Suprapubic skin (tissue), 4 donors: ENCODE results near the gene IKZF1. TPM values are rescaled to one million over a fixed set of nuclear protein-coding genes. Genes with fewer than 3 reads are reported as not detected.

Experiments
- DNase-seq, 2 donors: peaks; one replicate each; pipeline ENCODE4 v3.0.0-alpha.2; 2019; ENCODE audit warnings: low spot score in 2 of 2
- H3K27ac ChIP-seq: fragments of 200-600 bp; sonication (generic); one replicate; pipeline ENCODE4 v1.5.1; 2019
- H3K27me3 ChIP-seq: fragments of 200-600 bp; sonication (generic); one replicate; pipeline ENCODE4 v1.5.1; 2019
- H3K36me3 ChIP-seq: fragments of 200-600 bp; sonication (generic); one replicate; pipeline ENCODE4 v1.5.1; 2019
- H3K4me1 ChIP-seq: fragments of 200-600 bp; sonication (generic); one replicate; pipeline ENCODE4 v1.5.1; 2019
- H3K4me3 ChIP-seq: fragments of 200-600 bp; sonication (generic); one replicate; pipeline ENCODE4 v1.5.1; 2019; ENCODE audit warnings: mild to moderate bottlenecking
- H3K9me3 ChIP-seq: fragments of 200-600 bp; sonication (generic); one replicate; pipeline ENCODE4 v1.5.1; 2019
- EP300 ChIP-seq: sonication (generic); formaldehyde crosslinking; IDR thresholded peaks from one replicate; pipeline ENCODE4 v1.6.1; 2017; ENCODE audit warnings: antibody characterized with exemption
- POLR2A ChIP-seq, 2 donors: fragments of 450-650 bp; IDR thresholded peaks; one replicate each; pipeline ENCODE4 v1.6.1; 2017; ENCODE audit warnings: antibody characterized with exemption in 2 of 2, mild to moderate bottlenecking in 2 of 2, moderate library complexity in 2 of 2
- POLR2AphosphoS5 ChIP-seq, 3 donors: sonication (generic); formaldehyde crosslinking; IDR thresholded peaks; one replicate each; pipeline ENCODE4 v1.6.1; 2017; ENCODE audit warnings: antibody characterized with exemption in 3 of 3
- WGBS: methylation state at CpG from one replicate; pipeline ENCODE4 v1.1.5; 2018; 5-methylcytosine and 5-hydroxymethylcytosine counted together
- total RNA-seq, 4 donors: library from RNA; depleted of rRNA; stranded (reverse); fragments of >200 nt; gene quantifications; one replicate each; pipeline ENCODE4 v1.1.0, GENCODE V29; 2016
- TF ChIP-seq, protein P1 (sequence below), 2 donors: fragments of 200-600 bp in 1 of 2; fragments of 450-650 bp in 1 of 2; sonication (generic) in 1 of 2; IDR thresholded peaks; one replicate each; pipeline ENCODE4 v1.5.1; 2016 to 2019; ENCODE audit warnings: antibody characterized with exemption in 2 of 2, mild to moderate bottlenecking in 1 of 2, moderate library complexity in 1 of 2

The IKZF1 gene
- total RNA-seq, 4 donors from 2014 or later: 3.2 to 17.5 (median 6.2) TPM

DNA sequence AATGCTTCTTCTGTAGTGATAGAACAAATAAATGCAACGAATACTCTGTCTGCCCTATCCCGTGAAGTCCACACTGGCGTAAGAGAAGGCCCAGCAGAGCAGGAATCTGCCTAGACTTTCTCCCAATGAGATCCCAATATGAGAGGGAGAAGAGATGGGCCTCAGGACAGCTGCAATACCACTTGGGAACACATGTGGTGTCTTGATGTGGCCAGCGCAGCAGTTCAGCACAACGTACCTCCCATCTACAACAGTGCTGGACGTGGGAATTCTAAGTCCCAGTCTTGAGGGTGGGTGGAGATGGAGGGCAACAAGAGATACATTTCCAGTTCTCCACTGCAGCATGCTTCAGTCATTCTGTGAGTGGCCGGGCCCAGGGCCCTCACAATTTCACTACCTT is 99.9 kb downstream of the IKZF1 start:
- Histone ChIP-seq H3K36me3 (no peaks in the 10 kb centered on the region), H3K9me3 (no peaks in the 10 kb centered on the region), H3K4me1 (no peaks in the 10 kb centered on the region), H3K27me3 (peaks cover 38% of the 10 kb centered on the region), H3K27ac (no peak overlapping the region), H3K4me3 (no peak overlapping the region)
- TF ChIP-seq EP300 (no peak), POLR2A (IDR thresholded peaks at IDR 0.05) (no peak), POLR2AphosphoS5 (IDR thresholded peaks at IDR 0.05) (no peak)
- TF ChIP-seq, protein P1, sequence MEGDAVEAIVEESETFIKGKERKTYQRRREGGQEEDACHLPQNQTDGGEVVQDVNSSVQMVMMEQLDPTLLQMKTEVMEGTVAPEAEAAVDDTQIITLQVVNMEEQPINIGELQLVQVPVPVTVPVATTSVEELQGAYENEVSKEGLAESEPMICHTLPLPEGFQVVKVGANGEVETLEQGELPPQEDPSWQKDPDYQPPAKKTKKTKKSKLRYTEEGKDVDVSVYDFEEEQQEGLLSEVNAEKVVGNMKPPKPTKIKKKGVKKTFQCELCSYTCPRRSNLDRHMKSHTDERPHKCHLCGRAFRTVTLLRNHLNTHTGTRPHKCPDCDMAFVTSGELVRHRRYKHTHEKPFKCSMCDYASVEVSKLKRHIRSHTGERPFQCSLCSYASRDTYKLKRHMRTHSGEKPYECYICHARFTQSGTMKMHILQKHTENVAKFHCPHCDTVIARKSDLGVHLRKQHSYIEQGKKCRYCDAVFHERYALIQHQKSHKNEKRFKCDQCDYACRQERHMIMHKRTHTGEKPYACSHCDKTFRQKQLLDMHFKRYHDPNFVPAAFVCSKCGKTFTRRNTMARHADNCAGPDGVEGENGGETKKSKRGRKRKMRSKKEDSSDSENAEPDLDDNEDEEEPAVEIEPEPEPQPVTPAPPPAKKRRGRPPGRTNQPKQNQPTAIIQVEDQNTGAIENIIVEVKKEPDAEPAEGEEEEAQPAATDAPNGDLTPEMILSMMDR (IDR thresholded peaks at IDR 0.05): no peak
- 79% methylated on average over 7 of the region's 7 CpGs for WGBS
- DNase-seq: no peak

DNA sequence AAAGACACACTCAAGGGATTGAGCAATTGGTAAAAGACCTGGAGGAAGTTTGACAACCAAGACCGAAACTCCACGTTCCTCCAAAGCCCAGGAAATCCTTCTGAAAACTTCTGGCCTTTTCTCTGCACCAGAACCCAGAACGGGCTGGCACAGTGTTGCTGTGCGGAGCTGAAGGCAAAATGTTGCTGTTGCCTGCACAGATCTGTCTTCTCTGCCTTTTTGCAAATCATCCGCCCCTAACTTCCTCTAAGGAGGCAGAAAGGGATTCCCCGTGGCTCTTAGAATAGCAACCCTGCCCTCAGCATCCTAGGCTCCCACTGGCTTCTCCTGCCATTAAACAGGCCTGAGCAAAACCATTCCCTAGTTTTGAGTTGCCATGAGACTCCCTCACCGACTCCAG is 100.7 kb downstream of the IKZF1 start:
- H3K27ac ChIP-seq: no peak overlapping the region
- no peak for DNase-seq
- 75% methylated on average over 7 of the region's 7 CpGs for WGBS
- H3K4me3 ChIP-seq: no peak overlapping the region
- peaks cover 31% of the 10 kb centered on the region for H3K27me3 ChIP-seq
- no peaks in the 10 kb centered on the region for H3K9me3 ChIP-seq
- H3K36me3 ChIP-seq: no peaks in the 10 kb centered on the region
- H3K4me1 ChIP-seq: no peaks in the 10 kb centered on the region
- TF ChIP-seq POLR2AphosphoS5 (IDR thresholded peaks at IDR 0.05) (no peak), POLR2A (IDR thresholded peaks at IDR 0.05) (no peak), EP300 (no peak)
- TF ChIP-seq, protein P1 (IDR thresholded peaks at IDR 0.05): no peak

DNA sequence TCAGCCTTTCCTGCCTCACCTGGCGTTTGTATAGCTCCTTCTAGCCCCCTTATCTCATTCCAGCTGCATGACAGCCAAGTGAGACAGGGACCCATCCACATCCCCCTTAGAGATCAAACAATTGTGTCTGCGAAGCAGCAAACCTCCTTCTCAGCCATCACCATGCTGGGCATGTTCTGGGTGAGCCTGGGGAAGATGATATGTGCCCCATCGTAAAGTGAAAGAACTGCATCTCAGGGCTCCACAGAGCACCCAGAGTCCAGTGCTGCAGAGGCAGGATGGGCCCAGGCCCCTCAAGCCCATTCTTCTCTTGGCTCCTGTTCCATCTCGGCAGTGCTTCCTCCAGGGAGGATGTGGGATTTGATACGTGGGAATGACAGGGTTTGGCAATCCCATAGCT is 102.4 kb downstream of the IKZF1 start:
- 50% methylated on average over 4 of the region's 5 CpGs for WGBS
- Histone ChIP-seq H3K9me3 (no peaks in the 10 kb centered on the region), H3K4me3 (no peak overlapping the region), H3K27me3 (peaks cover 15% of the 10 kb centered on the region), H3K4me1 (no peaks in the 10 kb centered on the region), H3K27ac (no peak overlapping the region), H3K36me3 (no peaks in the 10 kb centered on the region)
- TF ChIP-seq EP300: no peak
- TF ChIP-seq POLR2A (IDR thresholded peaks at IDR 0.05): no peak
- no peak for TF ChIP-seq POLR2AphosphoS5 (IDR thresholded peaks at IDR 0.05)
- TF ChIP-seq, protein P1 (IDR thresholded peaks at IDR 0.05): no peak
- no peak for DNase-seq

DNA sequence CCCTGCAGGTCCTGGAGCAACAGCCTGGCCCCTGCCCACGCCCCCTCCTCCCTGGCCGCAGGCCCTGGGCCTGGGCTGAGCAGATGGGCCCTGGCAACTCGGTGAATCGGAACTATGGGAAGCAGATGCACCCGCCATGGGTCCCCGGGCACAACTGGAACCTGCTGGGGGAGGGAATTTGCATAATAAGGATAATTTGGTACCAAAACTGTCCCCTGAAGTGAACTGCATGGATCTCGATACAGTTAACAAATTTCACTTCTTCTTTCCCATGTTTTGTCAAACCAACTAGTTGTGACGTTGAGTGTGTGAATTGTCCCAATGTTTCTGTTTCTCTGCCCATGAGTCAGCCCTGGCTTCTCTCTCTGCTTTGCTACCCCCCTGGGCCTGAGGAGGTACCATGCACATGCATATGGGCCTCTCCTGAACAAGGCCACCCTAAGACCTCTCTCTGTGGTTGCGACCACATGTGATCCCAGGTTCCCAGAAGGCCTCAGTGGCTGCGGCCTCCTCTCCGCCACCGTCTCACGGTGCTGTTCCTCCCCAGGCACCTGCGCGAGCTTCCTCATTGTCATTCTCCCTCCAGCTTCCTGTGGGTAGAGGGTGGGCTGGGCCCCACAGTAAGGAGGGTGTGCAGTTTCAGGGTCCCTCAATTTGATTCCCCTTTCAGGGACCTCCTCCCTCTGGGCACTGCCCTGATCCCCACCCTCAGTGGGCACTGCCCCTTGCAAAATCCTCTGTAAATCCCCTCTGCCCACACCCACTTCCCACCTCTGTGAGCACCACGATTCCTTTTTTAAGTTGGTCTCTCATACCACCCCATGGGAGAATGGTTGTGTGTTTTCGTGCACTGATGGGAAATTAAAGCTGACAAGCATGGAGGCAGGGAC is 105.6 kb downstream of the IKZF1 start:
- Histone ChIP-seq H3K36me3 (no peaks in the 10 kb centered on the region), H3K27ac (no peak overlapping the region), H3K27me3 (peaks cover 4% of the 10 kb centered on the region), H3K4me1 (no peaks in the 10 kb centered on the region), H3K9me3 (no peaks in the 10 kb centered on the region), H3K4me3 (no peak overlapping the region)
- WGBS: 82% methylated on average over 15 of the region's 17 CpGs
- DNase-seq: no peak
- TF ChIP-seq POLR2AphosphoS5 (IDR thresholded peaks at IDR 0.05) (no peak), POLR2A (IDR thresholded peaks at IDR 0.05) (no peak), EP300 (no peak)
- TF ChIP-seq, protein P1 (IDR thresholded peaks at IDR 0.05): no peak

DNA sequence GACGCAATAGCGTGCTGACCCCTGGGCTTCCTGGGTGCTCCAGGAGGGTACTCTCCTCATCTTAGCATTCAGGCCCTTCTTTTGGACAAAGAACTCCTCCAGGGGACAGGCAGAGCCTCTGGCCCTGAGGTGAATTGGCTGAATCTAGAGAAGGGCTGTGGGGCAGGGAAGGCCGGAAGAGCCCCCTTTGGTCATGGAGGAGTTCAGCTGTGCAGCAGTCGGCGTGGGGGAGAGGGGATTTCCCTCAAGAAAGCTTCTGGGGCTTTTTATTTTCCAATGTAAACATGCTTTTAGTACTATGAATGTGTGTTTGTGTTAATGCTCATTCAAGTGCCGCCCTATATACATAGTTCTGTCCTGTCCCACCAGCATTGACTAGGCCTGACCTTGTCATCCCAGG is 106.8 kb downstream of the IKZF1 start:
- TF ChIP-seq POLR2AphosphoS5 (IDR thresholded peaks at IDR 0.05): no peak
- TF ChIP-seq POLR2A (IDR thresholded peaks at IDR 0.05): no peak
- TF ChIP-seq, protein P1 (IDR thresholded peaks at IDR 0.05): no peak
- no peak for TF ChIP-seq EP300
- no peaks in the 10 kb centered on the region for H3K36me3 ChIP-seq
- H3K27me3 ChIP-seq: peaks cover 4% of the 10 kb centered on the region
- WGBS: 93% methylated on average over 6 of the region's 6 CpGs
- no peak overlapping the region for H3K4me3 ChIP-seq
- peaks cover 2% of the 10 kb centered on the region for H3K4me1 ChIP-seq
- H3K9me3 ChIP-seq: no peaks in the 10 kb centered on the region
- no peak for DNase-seq
- no peak overlapping the region for H3K27ac ChIP-seq
